SJCRH30 (cell line): ENCODE measurements around the gene MITF. TPM values are rescaled to one million over a fixed set of nuclear protein-coding genes. Genes with fewer than 3 reads are reported as not detected.

Experiments used
- DNase-seq, 2 experiments: peaks; one replicate each; pipeline ENCODE4 v3.0.0-alpha.2; 2015 to 2020
- H3K27ac ChIP-seq: fragments of 250-450 bp; sonication (Bioruptor Pico); 2 replicates; pipeline ENCODE4 v1.5.1; 2020; ENCODE audit warnings: mild to moderate bottlenecking, moderate library complexity
- H3K27me3 ChIP-seq: fragments of 250-450 bp; sonication (Bioruptor Pico); 2 replicates; pipeline ENCODE4 v1.5.1; 2020; ENCODE audit warnings: mild to moderate bottlenecking, moderate library complexity
- H3K36me3 ChIP-seq: fragments of 250-450 bp; sonication (Bioruptor Pico); 2 replicates; pipeline ENCODE4 v1.5.1; 2020; ENCODE audit warnings: mild to moderate bottlenecking, moderate library complexity
- H3K4me1 ChIP-seq: fragments of 250-450 bp; sonication (Bioruptor Pico); 2 replicates; pipeline ENCODE4 v1.5.1; 2020; ENCODE audit warnings: mild to moderate bottlenecking, moderate library complexity
- H3K4me3 ChIP-seq: fragments of 250-450 bp; sonication (Bioruptor Pico); 2 replicates; pipeline ENCODE4 v1.5.1; 2020; ENCODE audit warnings: mild to moderate bottlenecking, moderate library complexity
- H3K9me3 ChIP-seq: fragments of 250-450 bp; sonication (Bioruptor Pico); replicated peaks from 2 replicates; pipeline ENCODE4 v1.5.1; 2020; ENCODE audit warnings: mild to moderate bottlenecking, moderate library complexity
- total RNA-seq: library from RNA; depleted of rRNA; stranded (reverse); fragments of >200 nt; shearing (Covaris generic); gene quantifications from 2 replicates; pipeline ENCODE4 v1.2.3, GENCODE V29; 2014

Gene MITF
- total RNA-seq, 1 experiment from 2014 or later: 2.2 TPM

- Histone ChIP-seq H3K27ac (no peak overlapping the region), H3K4me3 (no peak overlapping the region)
Observed at GRCh38 chr3:69762768-69763229, 23.5 kb downstream of the MITF start.

DNA sequence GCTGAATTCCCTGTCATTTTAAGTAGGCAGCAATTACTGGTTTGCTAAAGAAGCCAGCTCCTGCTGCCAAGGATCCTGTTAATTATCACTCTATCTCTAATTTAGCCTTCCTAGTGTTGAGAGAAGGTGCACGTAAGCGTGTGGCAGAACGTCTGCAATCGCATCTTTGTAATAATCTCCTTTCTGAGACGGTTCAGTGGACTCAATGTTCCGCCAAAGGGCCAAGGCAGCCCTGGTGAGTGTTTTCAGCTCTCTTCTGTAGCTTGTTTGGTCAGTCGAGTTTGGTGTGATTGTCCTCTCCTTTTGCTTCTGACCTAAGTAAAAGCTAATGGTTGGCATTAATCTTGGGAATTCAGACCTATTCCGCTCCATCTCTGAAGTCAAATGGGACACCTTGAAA lies 24.2 kb downstream of the MITF start:
- no peaks in the 10 kb centered on the region for H3K36me3 ChIP-seq
- no peak overlapping the region for H3K27ac ChIP-seq
- no peak for DNase-seq

More at GRCh38 chr3:69762768-69763229, 23.5 kb downstream of the MITF start:
- no peaks in the 10 kb centered on the region for H3K36me3 ChIP-seq
- no peak for DNase-seq
- H3K27me3 ChIP-seq: no peaks in the 10 kb centered on the region
- peaks cover 5% of the 10 kb centered on the region; the same call in 1 of the 2 replicates for H3K4me1 ChIP-seq
- no peaks in the 10 kb centered on the region for H3K9me3 ChIP-seq

GRCh38 chr3:69764121-69764741 lies 25.0 kb downstream of the MITF start:
- Histone ChIP-seq H3K4me3 (no peak overlapping the region), H3K9me3 (no peaks in the 10 kb centered on the region), H3K36me3 (no peaks in the 10 kb centered on the region), H3K4me1 (peaks cover 5% of the 10 kb centered on the region; the same call in 1 of the 2 replicates), H3K27ac (no peak overlapping the region), H3K27me3 (no peaks in the 10 kb centered on the region)
- DNase-seq: no peak

More for the DNA sequence above, 24.2 kb downstream of the MITF start:
- H3K4me3 ChIP-seq: no peak overlapping the region
- H3K27me3 ChIP-seq: no peaks in the 10 kb centered on the region
- no peaks in the 10 kb centered on the region for H3K9me3 ChIP-seq
- peaks cover 5% of the 10 kb centered on the region; the same call in 1 of the 2 replicates for H3K4me1 ChIP-seq

- H3K27me3 ChIP-seq: no peaks in the 10 kb centered on the region
- H3K4me1 ChIP-seq: peaks cover 5% of the 10 kb centered on the region; the same call in 1 of the 2 replicates
- no peak for DNase-seq
- H3K9me3 ChIP-seq: no peaks in the 10 kb centered on the region
- H3K27ac ChIP-seq: no peak overlapping the region
- H3K4me3 ChIP-seq: no peak overlapping the region
- H3K36me3 ChIP-seq: no peaks in the 10 kb centered on the region
Observed at GRCh38 chr3:69764861-69765260, 25.6 kb downstream of the MITF start.

- H3K27me3 ChIP-seq: no peaks in the 10 kb centered on the region
- no peak for DNase-seq
Observed at GRCh38 chr3:69766638-69767037, 27.4 kb downstream of the MITF start.

DNA sequence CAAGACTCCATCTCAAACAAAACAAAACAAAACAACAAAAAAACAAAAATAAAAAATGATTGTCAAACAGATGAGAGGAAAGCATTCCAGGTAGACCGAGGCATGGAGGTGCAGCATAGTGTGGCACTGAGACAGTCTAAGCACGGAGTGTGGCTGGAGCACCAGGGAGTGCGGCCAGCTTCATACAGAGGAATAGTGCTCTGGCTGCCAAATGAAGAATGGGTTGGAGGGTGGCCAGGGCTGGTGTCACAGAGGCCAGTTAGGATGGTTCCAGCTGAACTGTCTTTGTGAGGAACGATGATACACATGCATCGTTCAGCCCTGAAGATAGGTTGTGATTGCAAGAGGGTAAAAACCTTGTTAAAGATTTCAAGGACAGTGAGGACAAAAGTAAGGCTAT lies 28.3 kb downstream of the MITF start:
- no peaks in the 10 kb centered on the region for H3K9me3 ChIP-seq
- H3K4me1 ChIP-seq: peaks cover 5% of the 10 kb centered on the region; the same call in 1 of the 2 replicates
- no peaks in the 10 kb centered on the region for H3K36me3 ChIP-seq
- H3K4me3 ChIP-seq: no peak overlapping the region
- no peak overlapping the region for H3K27ac ChIP-seq
- no peaks in the 10 kb centered on the region for H3K27me3 ChIP-seq
- no peak for DNase-seq

More at GRCh38 chr3:69766638-69767037, 27.4 kb downstream of the MITF start:
- Histone ChIP-seq H3K4me1 (peaks cover 5% of the 10 kb centered on the region; the same call in 1 of the 2 replicates), H3K4me3 (no peak overlapping the region), H3K27ac (no peak overlapping the region), H3K36me3 (no peaks in the 10 kb centered on the region), H3K9me3 (no peaks in the 10 kb centered on the region)

DNA sequence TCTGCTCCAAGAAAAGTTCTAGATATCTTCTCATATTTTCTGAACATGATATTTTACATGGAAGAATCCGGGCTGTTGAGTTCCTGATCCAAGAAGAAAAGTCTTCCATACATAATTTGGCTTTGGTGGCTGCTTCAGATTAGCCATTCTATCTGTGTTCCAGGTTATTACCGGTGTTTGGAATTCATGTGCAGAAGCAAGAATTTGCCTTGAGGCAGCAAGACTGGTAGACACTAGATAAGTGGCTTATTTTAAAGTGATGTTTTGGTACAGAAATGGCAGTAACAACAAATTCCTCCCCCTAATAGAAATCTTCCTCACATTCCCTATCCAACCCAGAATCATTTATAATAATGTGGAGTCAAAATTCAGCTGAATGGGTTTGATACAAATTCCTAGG lies 29.2 kb downstream of the MITF start:
- DNase-seq: no peak
- H3K4me1 ChIP-seq: peaks cover 5% of the 10 kb centered on the region; the same call in 1 of the 2 replicates
- no peaks in the 10 kb centered on the region for H3K36me3 ChIP-seq
- H3K4me3 ChIP-seq: no peak overlapping the region
- no peaks in the 10 kb centered on the region for H3K27me3 ChIP-seq
- no peak overlapping the region for H3K27ac ChIP-seq
- H3K9me3 ChIP-seq: no peaks in the 10 kb centered on the region

- H3K27ac ChIP-seq: no peak overlapping the region
- no peaks in the 10 kb centered on the region for H3K4me1 ChIP-seq
- H3K36me3 ChIP-seq: no peaks in the 10 kb centered on the region
- no peaks in the 10 kb centered on the region for H3K9me3 ChIP-seq
- H3K27me3 ChIP-seq: no peaks in the 10 kb centered on the region
- DNase-seq: no peak
- no peak overlapping the region for H3K4me3 ChIP-seq
Observed at GRCh38 chr3:69770219-69770618, 31.0 kb downstream of the MITF start.

GRCh38 chr3:69770976-69771634 lies 31.8 kb downstream of the MITF start:
- no peaks in the 10 kb centered on the region for H3K9me3 ChIP-seq
- H3K27ac ChIP-seq: no peak overlapping the region
- H3K4me1 ChIP-seq: no peaks in the 10 kb centered on the region
- H3K27me3 ChIP-seq: no peaks in the 10 kb centered on the region
- H3K36me3 ChIP-seq: no peaks in the 10 kb centered on the region
- no peak for DNase-seq
- H3K4me3 ChIP-seq: no peak overlapping the region

- no peak for DNase-seq
- no peaks in the 10 kb centered on the region for H3K36me3 ChIP-seq
- no peaks in the 10 kb centered on the region for H3K9me3 ChIP-seq
- no peaks in the 10 kb centered on the region for H3K27me3 ChIP-seq
- no peak overlapping the region for H3K27ac ChIP-seq
- no peaks in the 10 kb centered on the region for H3K4me1 ChIP-seq
- H3K4me3 ChIP-seq: no peak overlapping the region
Observed at GRCh38 chr3:69772152-69772867, 33.0 kb downstream of the MITF start.

GRCh38 chr3:69774029-69774428 lies 34.8 kb downstream of the MITF start:
- H3K36me3 ChIP-seq: no peaks in the 10 kb centered on the region
- no peaks in the 10 kb centered on the region for H3K4me1 ChIP-seq
- no peak overlapping the region for H3K4me3 ChIP-seq
- no peak overlapping the region for H3K27ac ChIP-seq
- DNase-seq: no peak
- H3K9me3 ChIP-seq: no peaks in the 10 kb centered on the region
- H3K27me3 ChIP-seq: no peaks in the 10 kb centered on the region

- DNase-seq: no peak
- no peaks in the 10 kb centered on the region for H3K9me3 ChIP-seq
- H3K27ac ChIP-seq: no peak overlapping the region
- no peaks in the 10 kb centered on the region for H3K27me3 ChIP-seq
- no peaks in the 10 kb centered on the region for H3K36me3 ChIP-seq
- no peak overlapping the region for H3K4me3 ChIP-seq
- H3K4me1 ChIP-seq: no peaks in the 10 kb centered on the region
Observed at GRCh38 chr3:69775751-69776150, 36.5 kb downstream of the MITF start.

- DNase-seq: no peak
- no peaks in the 10 kb centered on the region for H3K27me3 ChIP-seq
- H3K9me3 ChIP-seq: no peaks in the 10 kb centered on the region
- H3K27ac ChIP-seq: no peak overlapping the region
- H3K4me1 ChIP-seq: no peaks in the 10 kb centered on the region
- no peaks in the 10 kb centered on the region for H3K36me3 ChIP-seq
- H3K4me3 ChIP-seq: no peak overlapping the region
Observed at GRCh38 chr3:69776289-69776688, 37.0 kb downstream of the MITF start.

GRCh38 chr3:69776920-69777581 lies 37.8 kb downstream of the MITF start:
- H3K9me3 ChIP-seq: no peaks in the 10 kb centered on the region
- H3K27ac ChIP-seq: no peak overlapping the region
- no peaks in the 10 kb centered on the region for H3K36me3 ChIP-seq
- no peaks in the 10 kb centered on the region for H3K27me3 ChIP-seq
- DNase-seq: no peak
- H3K4me3 ChIP-seq: no peak overlapping the region
- H3K4me1 ChIP-seq: no peaks in the 10 kb centered on the region

GRCh38 chr3:69777582-69777967 lies 38.3 kb downstream of the MITF start:
- Histone ChIP-seq H3K4me1 (no peaks in the 10 kb centered on the region), H3K4me3 (no peak overlapping the region), H3K36me3 (no peaks in the 10 kb centered on the region), H3K27me3 (no peaks in the 10 kb centered on the region), H3K9me3 (no peaks in the 10 kb centered on the region), H3K27ac (no peak overlapping the region)
- DNase-seq: no peak
